Coronary artery (tissue), 2 donors: Measurements from ENCODE around the gene SLMAP.

Source experiments
- DNase-seq: peaks from one replicate; pipeline ENCODE4 v3.0.0-alpha.2; 2017; ENCODE audit warnings: low spot score
- H3K27ac ChIP-seq, 2 donors: fragments of 200-600 bp; sonication (generic); one replicate each; pipeline ENCODE4 v1.5.1; 2016 to 2019
- H3K4me3 ChIP-seq: fragments of 200-600 bp; sonication (generic); 2 replicates; pipeline ENCODE4 v1.5.1; 2016; ENCODE audit warnings: mild to moderate bottlenecking, moderate library complexity
- CTCF ChIP-seq: fragments of 200-600 bp; sonication (generic); IDR thresholded peaks from one replicate; pipeline ENCODE4 v1.5.1; 2019; ENCODE audit warnings: antibody characterized with exemption

Gene SLMAP

DNA sequence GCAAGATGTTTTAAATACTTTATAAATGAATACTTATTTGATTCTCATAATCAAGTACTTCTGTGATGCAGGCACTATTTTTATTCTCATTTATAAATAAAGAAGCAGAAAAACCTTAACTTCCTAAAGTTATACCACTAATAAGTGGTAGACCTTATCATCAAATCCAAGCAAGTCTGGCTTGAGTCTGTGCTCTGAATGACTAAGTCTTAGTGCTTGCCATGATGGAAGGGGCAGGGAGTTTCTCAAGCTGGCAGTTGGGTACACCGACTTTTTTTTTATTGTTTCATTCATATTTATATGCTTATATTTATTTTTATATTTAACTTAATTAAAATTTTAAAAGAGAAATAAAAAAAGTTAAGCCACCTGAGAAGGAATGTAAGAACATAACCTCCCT, 23.6 kb downstream of the SLMAP start:
- DNase-seq = no peak
- Histone ChIP-seq H3K27ac (no peak overlapping the region), H3K4me3 (no peak overlapping the region)
- TF ChIP-seq CTCF = no peak

- H3K4me3 ChIP-seq = no peak overlapping the region
- no peak for DNase-seq
- TF ChIP-seq CTCF = no peak
- H3K27ac ChIP-seq = no peak overlapping the region
Measured at GRCh38 chr3:57783186-57784088, 27.3 kb downstream of the SLMAP start.

DNA sequence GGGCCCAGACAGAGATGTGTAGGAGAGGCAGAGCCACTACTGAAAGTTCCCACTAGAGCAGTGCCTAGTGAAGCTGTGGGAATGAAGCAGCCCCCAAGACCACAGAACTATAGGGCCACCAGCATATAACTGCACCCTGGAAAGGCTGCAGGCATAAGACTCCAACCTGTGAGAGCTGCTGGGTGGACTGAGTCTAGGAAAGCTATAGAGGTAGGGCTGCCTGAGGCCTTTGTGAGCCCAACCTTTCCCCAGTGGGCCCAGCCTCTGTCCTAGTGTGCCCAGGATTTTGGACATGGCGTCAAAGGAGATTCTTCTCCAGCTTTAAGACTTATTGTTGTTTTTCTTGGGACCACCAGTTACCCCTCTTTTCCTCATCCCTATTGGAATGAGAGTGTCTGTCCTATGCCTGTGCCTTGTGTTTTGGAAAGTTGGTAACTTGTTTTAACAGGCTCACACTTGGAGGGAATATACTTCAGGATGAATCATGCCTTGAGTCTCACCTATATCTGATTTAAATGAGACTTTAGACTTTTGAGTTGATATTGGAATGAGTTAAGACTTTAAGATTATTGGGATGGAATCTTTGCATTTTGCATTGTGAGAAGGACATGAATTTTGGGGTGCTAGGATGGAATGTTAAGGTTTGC, 28.1 kb downstream of the SLMAP start:
- no peak for DNase-seq
- TF ChIP-seq CTCF = no peak
- H3K27ac ChIP-seq = no peak overlapping the region
- H3K4me3 ChIP-seq = no peak overlapping the region

- Histone ChIP-seq H3K27ac (no peak overlapping the region), H3K4me3 (no peak overlapping the region)
- no peak for DNase-seq
- TF ChIP-seq CTCF = no peak
Measured at GRCh38 chr3:57785446-57785845, 29.3 kb downstream of the SLMAP start.

DNA sequence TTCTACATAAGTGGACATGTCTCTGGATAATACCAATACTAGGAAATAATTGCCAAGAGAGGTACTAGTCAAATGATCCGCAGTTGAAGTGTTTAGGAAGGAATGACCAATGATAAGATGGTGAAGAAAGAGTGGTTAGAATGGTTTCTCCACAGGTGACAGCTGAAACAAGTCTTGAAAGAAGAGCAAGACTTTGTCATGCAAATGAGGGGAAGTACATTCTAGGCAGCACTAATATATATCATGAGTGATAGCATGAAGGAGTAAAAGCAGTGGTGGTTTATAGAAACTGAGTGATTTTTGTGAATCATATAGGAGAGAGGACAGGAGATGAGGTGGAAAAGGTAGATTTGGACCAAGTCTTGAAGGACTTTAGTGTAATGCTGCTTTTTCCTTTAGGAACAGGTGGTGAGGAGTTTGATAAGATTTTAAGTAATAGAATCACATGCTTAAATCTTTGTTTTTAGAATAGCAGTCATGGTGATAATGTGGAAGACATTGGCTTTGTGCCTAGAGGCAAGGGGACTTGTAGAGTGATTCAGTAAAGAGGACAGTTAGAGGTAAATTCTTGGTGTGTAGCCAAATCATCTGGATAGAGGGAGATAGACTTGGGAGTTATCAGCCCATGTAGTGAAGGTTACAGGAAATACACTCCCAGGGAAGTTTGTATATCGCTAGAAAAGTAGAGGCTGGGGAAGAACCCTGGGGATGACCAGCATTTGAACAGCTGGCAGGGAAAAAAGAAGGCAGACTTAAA, 31.9 kb downstream of the SLMAP start:
- no peak overlapping the region for H3K27ac ChIP-seq
- DNase-seq = no peak
- no peak overlapping the region for H3K4me3 ChIP-seq
- no peak for TF ChIP-seq CTCF

GRCh38 chr3:57788624-57789018, 32.5 kb downstream of the SLMAP start:
- no peak for DNase-seq
- Histone ChIP-seq H3K27ac (no peak overlapping the region), H3K4me3 (no peak overlapping the region)
- TF ChIP-seq CTCF = no peak
